IMR-90 (cell line): ENCODE data around the gene TRMO.

ENCODE experiments used
- POLR2A ChIP-seq: IDR thresholded peaks from 2 replicates; pipeline ENCODE4 v1.6.1; 2012; ENCODE audit warnings: mild to moderate bottlenecking, low read depth, low read length
- RCOR1 ChIP-seq: IDR thresholded peaks from 2 replicates; pipeline ENCODE4 v1.6.1; 2012; ENCODE audit warnings: mild to moderate bottlenecking, low read length, improper control_type of control experiment; ENCODE audit not compliant: insufficient replicate concordance
- SMC3 ChIP-seq: fragments of 150-350 bp; IDR thresholded peaks from 2 replicates; pipeline ENCODE4 v1.6.1; 2016; ENCODE audit warnings: low read depth, mild to moderate bottlenecking, antibody characterized with exemption, low read length, moderate library complexity
- TF ChIP-seq, protein P1 (sequence below): fragments of 150-350 bp; IDR thresholded peaks from 2 replicates; pipeline ENCODE4 v1.6.1; 2017; ENCODE audit warnings: mild to moderate bottlenecking, antibody characterized with exemption, low read length, low read depth

- no peak for TF ChIP-seq SMC3
- TF ChIP-seq POLR2A: no peak
- TF ChIP-seq, protein P1, sequence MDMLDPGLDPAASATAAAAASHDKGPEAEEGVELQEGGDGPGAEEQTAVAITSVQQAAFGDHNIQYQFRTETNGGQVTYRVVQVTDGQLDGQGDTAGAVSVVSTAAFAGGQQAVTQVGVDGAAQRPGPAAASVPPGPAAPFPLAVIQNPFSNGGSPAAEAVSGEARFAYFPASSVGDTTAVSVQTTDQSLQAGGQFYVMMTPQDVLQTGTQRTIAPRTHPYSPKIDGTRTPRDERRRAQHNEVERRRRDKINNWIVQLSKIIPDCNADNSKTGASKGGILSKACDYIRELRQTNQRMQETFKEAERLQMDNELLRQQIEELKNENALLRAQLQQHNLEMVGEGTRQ: no peak
- no peak for TF ChIP-seq RCOR1
Measured at GRCh38 chr9:97861148-97861475, 61.2 kb downstream of the TRMO start.
